ENCODE measurements around the gene NDUFA5.

The NDUFA5 gene

DNA sequence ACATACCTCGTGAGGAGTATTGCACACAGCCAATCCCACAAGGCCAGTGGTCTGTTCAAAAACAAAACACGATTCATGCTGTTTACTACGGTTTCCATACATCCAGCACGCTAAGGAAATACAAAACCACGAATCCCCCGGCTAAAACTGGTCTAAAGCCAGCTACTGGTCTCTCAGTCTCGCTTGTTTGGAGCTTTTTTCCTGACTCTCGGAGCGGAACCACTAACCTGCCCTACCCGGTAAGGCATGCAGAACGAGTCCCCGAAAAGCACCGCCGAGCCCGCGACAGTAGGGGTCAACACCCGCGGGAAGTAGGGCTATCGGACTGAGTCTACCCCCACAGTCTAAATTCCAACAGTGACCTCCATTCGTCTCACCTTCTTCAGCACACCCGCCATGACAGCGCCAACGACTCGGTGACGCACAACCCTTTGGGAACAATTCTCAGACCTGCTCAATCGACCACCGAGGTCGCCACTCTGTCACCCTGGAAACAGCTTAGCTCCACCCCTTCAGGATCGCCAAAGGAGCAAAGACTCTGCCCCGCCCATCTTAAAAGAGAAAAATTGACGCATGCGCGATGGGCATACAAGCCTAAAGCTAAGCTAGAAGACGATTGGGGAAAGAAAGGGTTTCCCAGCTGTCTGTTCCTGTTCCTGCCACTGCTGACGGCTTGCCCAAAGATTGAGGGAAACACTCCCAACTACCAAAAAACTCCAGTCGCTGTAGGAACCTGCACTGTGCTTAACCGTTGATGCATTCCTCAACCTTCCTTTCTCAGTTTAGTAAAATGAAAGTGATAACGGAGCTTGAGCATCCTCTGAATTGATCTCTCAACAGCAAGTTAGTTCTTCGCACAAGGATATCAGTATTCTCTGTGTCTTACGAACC is at the start of gene NDUFA5:
Gene NDUFA5, minus strand, starts transcription at position 421 of the 891 bp plus-strand sequence. Its CDS starts 23 bp downstream, at position 398.
- no peak for TF ChIP-seq ZNF274 (IDR thresholded peaks at IDR 0.05; ENCODE audit: low read depth, low read length)
- H3K4me3 ChIP-seq (ENCODE audit: low read length): peak within 1 kb of the TSS; percentile 92

DNA sequence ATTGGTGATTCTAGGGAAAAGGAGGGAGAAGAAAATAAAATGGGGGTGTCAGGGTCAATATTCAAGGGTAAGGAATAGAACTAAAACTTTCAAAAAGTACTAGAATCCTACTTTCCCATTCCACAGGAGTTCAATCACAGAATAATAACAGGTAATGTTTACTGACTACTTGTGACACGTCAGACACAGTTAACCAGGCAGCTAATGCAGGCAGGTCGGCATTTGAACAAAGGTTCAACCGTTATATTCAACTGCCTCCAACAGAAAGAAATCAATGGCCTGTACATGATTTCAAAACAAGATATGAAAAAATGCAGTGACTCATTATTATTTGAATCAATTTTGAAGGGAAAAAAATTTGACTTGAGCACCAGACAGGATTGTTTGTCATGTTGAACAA is 47.1 kb upstream of the NDUFA5 start:
- TF ChIP-seq ZNF274 (IDR thresholded peaks at IDR 0.05; ENCODE audit: low read depth, low read length): no peak
- H3K4me3 ChIP-seq (ENCODE audit: low read length): no peak overlapping the region

DNA sequence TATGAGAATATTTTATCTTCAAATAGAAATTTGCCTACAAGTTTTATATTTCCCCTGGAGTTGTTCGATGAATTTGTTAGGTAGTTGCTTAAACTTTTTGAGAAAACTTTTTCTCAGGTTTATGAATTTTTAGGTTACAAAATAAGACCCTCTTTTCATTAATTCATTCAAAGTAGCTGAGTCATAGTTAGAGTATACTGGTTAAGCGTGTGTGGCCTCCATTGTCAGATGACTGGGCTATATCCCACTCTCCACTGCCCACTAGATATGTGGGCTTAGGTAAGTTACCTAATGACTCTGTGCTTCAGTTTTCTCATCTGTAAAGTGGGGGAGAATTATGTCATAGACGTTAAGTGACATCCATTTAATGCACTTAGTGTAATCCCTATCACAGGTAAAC is 45.0 kb upstream of the NDUFA5 start:
- no peak for TF ChIP-seq ZNF274 (IDR thresholded peaks at IDR 0.05; ENCODE audit: low read depth, low read length)
- H3K4me3 ChIP-seq (ENCODE audit: low read length): no peak overlapping the region

GRCh38 chr7:123601530-123601929 is 43.9 kb upstream of the NDUFA5 start, which contains the start of gene ASB15:
Gene ASB15, plus strand, starts transcription at chr7:123601821. Its CDS starts 12,682 bp downstream, at chr7:123614503.
- H3K4me3 ChIP-seq (ENCODE audit: low read length): no peak within 1 kb of the TSS
- no peak for TF ChIP-seq ZNF274 (IDR thresholded peaks at IDR 0.05; ENCODE audit: low read depth, low read length)

DNA sequence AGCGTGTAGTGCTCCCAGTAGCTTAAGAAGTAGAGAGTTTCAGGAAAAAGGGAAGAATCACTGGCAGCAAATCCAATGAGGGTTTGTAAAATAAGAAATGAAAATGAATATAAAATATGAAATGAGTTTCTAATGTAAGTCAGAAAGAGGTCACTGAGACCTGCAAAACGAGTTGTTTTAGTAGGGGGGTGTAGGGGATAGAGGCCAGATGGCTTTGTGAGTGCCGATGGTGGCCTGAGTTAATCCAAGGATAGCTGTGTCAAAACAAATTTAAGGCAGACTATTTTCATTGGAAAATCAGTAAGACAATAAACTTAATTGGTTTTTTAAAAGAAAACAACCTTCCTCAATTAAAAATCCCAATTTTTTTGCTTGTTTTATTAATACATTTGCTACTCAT is 43.3 kb upstream of the NDUFA5 start:
- no peak overlapping the region for H3K4me3 ChIP-seq (ENCODE audit: low read length)
- no peak for TF ChIP-seq ZNF274 (IDR thresholded peaks at IDR 0.05; ENCODE audit: low read depth, low read length)

DNA sequence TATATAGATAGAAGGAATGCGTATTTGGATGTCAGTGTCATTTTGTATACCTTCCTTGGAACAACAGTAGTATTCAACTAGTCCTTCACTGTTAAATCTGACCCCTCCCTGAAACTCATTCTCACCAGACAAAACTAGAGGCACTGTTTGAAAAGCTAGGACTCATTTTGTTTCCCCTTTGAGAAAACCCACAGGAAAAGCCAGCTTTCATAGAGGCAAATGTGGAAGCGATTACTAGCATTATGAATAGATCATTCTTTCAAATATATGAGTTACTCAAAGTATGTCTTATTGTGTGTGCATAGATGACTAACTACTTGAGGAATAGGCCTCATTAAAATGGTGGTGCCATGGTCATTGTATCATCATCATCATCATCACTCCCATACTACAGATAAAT is 42.1 kb upstream of the NDUFA5 start:
- no peak overlapping the region for H3K4me3 ChIP-seq (ENCODE audit: low read length)
- no peak for TF ChIP-seq ZNF274 (IDR thresholded peaks at IDR 0.05; ENCODE audit: low read depth, low read length)

DNA sequence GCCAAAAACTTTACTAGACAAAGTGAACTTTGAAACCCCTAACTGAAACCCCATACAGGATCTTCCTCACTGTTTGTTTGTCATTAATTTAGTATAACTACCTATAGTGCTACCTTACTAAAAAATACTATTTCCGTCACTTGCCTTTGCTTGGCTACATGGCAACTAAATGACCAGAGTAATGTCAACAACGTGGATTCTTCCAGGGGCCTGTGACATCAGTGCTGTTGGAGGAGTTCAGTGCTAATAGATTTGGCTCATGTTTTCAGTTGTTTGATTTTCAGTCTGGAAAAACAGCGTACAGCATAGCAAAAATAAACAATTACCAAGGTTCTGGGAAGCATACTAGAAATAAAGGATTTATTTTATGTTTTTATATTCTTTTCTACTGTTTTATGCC is 41.0 kb upstream of the NDUFA5 start:
- no peak overlapping the region for H3K4me3 ChIP-seq (ENCODE audit: low read length)
- no peak for TF ChIP-seq ZNF274 (IDR thresholded peaks at IDR 0.05; ENCODE audit: low read depth, low read length)

- no peak for TF ChIP-seq ZNF274 (IDR thresholded peaks at IDR 0.05; ENCODE audit: low read depth, low read length)
These were observed 37.2 kb upstream of the NDUFA5 start for GRCh38 chr7:123594813-123595241.

GRCh38 chr7:123588376-123588775 is 30.8 kb upstream of the NDUFA5 start:
- TF ChIP-seq ZNF274 (IDR thresholded peaks at IDR 0.05; ENCODE audit: low read depth, low read length): no peak
- no peak overlapping the region for H3K4me3 ChIP-seq (ENCODE audit: low read length)

More at GRCh38 chr7:123594813-123595241, 37.2 kb upstream of the NDUFA5 start:
- H3K4me3 ChIP-seq (ENCODE audit: low read length): no peak overlapping the region

DNA sequence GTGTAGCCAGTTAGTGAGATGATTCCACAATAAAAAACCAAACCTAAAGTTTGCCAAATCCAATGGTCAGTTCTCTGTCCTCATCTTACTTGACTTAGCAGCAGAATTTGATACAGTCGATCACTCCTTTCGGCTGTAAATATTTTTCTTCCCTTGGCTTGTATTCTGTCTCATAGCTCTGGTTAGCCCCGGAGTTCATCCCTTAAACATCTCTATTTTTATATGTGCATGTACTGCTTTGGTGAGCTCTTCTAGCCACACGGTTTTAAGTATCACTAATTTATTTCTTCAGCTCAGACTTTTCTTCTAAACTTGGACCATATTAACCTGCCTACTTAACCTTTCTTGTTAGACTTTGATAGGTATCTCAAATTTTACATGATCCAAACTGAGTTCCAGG is 26.2 kb upstream of the NDUFA5 start:
- H3K4me3 ChIP-seq (ENCODE audit: low read length): no peak overlapping the region
- no peak for TF ChIP-seq ZNF274 (IDR thresholded peaks at IDR 0.05; ENCODE audit: low read depth, low read length)

DNA sequence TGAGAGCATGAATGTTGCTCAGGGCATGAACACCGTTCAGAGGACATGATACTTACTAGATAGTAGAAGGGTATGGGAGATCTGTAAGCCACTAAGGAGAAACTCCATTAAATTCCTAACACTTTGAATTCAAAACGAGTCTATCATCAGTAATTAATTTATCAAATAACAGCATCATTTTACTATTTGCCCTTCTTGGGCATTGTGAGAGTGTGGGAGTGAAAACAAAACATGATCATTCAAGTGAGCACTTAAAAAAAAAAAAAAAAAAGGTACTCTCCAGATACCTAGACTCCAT is 23.5 kb upstream of the NDUFA5 start:
- TF ChIP-seq ZNF274 (IDR thresholded peaks at IDR 0.05; ENCODE audit: low read depth, low read length): no peak
- H3K4me3 ChIP-seq (ENCODE audit: low read length): no peak overlapping the region

GRCh38 chr7:123580406-123581161 is 23.0 kb upstream of the NDUFA5 start:
- TF ChIP-seq ZNF274 (IDR thresholded peaks at IDR 0.05; ENCODE audit: low read depth, low read length): no peak
- no peak overlapping the region for H3K4me3 ChIP-seq (ENCODE audit: low read length)

DNA sequence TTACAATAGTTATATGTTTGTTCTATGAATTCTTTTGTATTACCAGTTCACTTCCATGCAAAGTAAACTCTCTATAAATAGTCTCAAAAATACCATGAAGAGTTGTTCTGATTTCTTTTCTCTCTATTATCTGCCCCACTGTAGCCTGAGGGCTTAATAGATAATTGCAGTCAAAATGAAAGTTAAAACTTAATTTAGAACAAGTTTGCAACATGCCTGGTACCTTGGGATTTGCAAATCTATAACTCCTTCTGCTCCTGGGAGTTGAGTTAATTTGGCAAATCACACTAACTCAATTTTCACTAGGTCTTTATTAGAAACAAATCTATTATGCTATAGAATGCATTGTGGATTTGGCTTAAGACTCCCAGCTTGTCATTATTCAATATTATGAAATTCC is 21.8 kb upstream of the NDUFA5 start:
- no peak overlapping the region for H3K4me3 ChIP-seq (ENCODE audit: low read length)
- no peak for TF ChIP-seq ZNF274 (IDR thresholded peaks at IDR 0.05; ENCODE audit: low read depth, low read length)

DNA sequence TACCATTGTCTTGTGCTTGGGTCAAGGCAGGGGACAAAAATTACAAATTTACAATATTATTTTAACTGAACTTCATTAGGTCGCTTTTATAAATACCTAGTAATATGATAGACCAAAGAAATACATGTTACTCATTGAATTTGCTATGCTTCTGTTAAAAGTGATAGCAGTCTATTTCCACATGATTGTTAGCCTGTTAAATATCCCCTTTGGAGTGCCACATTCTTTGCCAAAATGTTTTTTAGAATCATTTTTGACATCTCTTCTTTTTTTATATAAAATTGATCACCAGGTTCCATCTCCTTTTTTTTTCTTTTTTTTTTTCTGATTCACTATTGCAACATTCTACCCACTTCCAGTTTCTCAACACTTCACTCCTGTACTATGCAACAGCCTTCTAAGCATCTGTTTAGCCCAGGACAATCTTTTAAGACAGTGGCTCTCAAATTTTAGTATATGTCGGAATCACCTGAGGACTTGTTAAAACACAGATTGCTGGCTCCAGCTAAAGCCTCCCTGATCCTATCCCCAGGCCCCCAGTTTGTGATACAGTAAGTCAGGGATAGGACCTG is 16.4 kb upstream of the NDUFA5 start:
- TF ChIP-seq ZNF274 (IDR thresholded peaks at IDR 0.05; ENCODE audit: low read depth, low read length): no peak
- no peak overlapping the region for H3K4me3 ChIP-seq (ENCODE audit: low read length)

DNA sequence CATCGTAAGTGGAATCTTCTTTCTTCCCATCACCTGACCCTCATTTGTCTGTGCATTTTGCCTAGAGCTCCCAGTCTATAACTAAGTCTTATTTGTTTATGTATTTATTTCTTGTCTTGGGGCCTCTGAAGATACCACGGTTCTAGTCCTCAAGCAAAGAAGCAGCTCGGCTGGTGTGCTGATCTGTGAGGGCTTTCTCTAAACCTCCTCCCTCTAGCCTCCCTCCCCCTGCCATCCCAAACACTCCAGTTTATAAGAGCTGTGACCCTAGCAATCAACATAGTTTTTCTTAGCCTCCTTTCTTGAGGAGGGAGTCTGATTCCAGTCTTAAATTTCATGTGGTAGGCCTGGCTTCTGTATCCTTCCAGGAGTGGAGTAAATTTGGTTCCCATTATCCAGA is 15.7 kb upstream of the NDUFA5 start:
- no peak overlapping the region for H3K4me3 ChIP-seq (ENCODE audit: low read length)
- no peak for TF ChIP-seq ZNF274 (IDR thresholded peaks at IDR 0.05; ENCODE audit: low read depth, low read length)
